SJSA1 (cell line): ENCODE data around the gene CRTC1. TPM values are rescaled to one million over a fixed set of nuclear protein-coding genes. Genes with fewer than 3 reads are reported as not detected.

Experiments used
- DNase-seq, 2 experiments: peaks; one replicate each; pipeline ENCODE4 v3.0.0-alpha.2; 2015 to 2020; ENCODE audit warnings: low spot score in 2 of 2, low read depth in 1 of 2
- H3K27ac ChIP-seq: fragments of 250-450 bp; sonication (Bioruptor Pico); 2 replicates; pipeline ENCODE4 v1.5.1; 2020; ENCODE audit warnings: mild to moderate bottlenecking, moderate library complexity
- H3K27me3 ChIP-seq: fragments of 250-450 bp; sonication (Bioruptor Pico); replicated peaks from 2 replicates; pipeline ENCODE4 v1.5.1; 2020; ENCODE audit warnings: mild to moderate bottlenecking, moderate library complexity
- H3K36me3 ChIP-seq: fragments of 250-450 bp; sonication (Bioruptor Pico); 2 replicates; pipeline ENCODE4 v1.5.1; 2020; ENCODE audit warnings: mild to moderate bottlenecking
- H3K4me1 ChIP-seq: fragments of 250-450 bp; sonication (Bioruptor Pico); replicated peaks from 2 replicates; pipeline ENCODE4 v1.6.1; 2021; ENCODE audit warnings: mild to moderate bottlenecking
- H3K4me3 ChIP-seq: fragments of 250-450 bp; sonication (Bioruptor Pico); 2 replicates; pipeline ENCODE4 v1.5.1; 2020; ENCODE audit warnings: mild to moderate bottlenecking
- H3K9me3 ChIP-seq: fragments of 250-450 bp; sonication (Bioruptor Pico); replicated peaks from 2 replicates; pipeline ENCODE4 v1.5.1; 2020; ENCODE audit warnings: mild to moderate bottlenecking
- total RNA-seq: library from RNA; depleted of rRNA; stranded (reverse); fragments of >200 nt; shearing (Covaris generic); gene quantifications from 2 replicates; pipeline ENCODE4 v1.2.3, GENCODE V29; 2014

Gene CRTC1
- total RNA-seq, 1 experiment from 2014 or later, result 1.3 TPM

DNA sequence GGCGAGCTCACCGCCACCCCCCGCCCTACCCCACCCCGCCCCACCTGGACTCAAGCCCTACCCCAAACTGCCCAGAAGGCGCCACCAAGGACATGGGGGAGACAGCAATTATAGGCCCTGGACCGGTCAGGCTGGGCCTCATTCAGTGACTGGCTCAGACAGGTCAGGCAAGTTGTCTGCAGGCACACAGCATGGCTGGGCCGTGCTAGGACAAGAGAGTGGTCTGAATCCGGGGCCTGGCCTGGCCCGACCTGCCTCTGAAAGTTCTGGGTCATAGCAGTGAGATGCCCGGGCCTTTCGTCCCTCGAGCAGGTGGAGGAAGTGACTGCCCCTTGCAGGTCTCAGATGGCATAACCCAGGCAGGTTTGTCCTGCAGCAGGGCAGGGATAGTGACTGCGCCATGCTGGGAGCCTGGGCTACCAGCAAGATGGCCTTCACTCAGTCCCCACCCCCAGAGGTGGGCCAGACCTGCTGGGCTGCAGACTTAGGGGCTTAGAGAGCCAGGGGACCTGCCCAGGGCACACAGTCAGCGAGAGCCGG, 86.6 kb downstream of the CRTC1 start:
- Histone ChIP-seq H3K36me3 (no peaks in the 10 kb centered on the region), H3K4me1 (no peaks in the 10 kb centered on the region), H3K27me3 (no peaks in the 10 kb centered on the region), H3K9me3 (no peaks in the 10 kb centered on the region), H3K4me3 (no peak overlapping the region), H3K27ac (no peak overlapping the region)
- DNase-seq, result no peak

DNA sequence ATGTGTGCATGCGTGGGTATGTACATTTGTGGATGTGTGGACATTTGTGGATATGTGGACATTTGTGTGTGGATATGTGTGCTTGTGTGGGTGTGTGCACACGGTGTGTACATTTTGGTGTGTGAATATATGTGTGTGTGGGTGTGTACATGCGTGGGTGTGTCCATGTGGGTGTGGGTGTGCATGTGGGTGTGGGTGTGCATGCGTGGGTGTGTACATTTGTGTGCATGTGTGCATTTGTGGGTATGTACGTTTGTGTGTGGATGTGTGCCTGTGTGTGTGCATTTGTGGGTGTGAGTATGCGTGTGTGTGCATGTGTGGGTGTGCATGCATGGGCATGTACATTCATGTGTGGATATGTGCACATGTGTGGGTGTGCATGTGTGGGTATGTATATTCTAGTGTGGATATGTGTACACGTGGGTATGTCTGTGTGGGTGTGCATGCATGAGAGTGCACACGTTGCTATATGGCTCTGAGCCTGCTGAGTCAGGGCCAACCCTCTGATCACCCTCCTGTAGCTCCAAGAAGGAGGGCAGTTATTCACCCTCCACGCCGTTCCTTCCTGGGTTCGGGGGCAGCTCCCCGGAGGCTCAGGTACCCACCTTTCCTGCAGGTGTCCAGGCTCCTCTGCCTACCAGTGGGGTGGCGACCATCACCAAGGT, 87.3 kb downstream of the CRTC1 start:
- H3K9me3 ChIP-seq, result no peaks in the 10 kb centered on the region
- H3K27ac ChIP-seq, result no peak overlapping the region
- no peak overlapping the region for H3K4me3 ChIP-seq

DNA sequence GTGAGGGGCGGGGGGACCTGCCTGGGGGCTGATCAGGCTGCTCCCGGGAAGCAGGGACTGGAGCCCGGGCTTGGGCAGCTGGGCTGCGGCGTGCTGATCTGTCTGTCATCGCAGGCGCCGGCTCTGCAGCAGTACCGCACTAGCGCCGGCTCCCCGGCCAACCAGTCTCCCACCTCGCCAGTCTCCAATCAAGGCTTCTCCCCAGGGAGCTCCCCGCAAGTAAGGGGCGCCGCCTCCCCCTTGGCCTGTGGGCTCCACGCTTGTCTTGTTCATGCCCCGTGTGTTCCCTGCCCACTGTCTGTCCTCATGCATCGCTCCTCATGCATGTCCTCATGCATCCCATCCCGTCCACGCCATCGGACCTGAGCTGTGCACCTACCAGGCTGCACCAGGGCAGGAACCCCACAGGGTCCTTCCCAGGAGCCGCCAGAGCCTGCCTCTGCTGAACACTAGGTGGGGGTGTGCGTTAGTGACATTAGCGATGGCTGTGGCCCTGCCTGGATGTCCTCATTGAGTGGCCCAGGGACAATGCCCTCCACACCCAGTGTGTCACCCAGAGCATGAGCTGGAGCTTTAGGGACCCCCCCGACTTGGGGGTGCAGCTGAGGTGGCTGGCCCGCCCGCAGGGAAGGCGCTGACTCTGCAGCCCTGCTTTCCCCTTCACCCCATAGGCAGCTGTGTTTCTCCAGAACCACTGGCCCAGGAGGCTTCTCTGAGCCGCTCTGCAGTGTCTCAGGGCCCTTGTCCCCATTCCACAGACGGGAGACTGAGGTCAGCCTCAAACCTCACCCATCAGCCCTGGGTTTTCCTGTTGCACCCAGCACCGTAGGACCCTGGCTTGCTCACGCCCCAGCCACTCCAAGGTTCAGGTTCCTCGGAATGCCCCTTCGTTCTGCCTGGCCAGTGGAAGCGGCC, 88.1 kb downstream of the CRTC1 start:
- H3K4me3 ChIP-seq, result no peak overlapping the region
- DNase-seq, result no peak

More for the DNA sequence above, 87.3 kb downstream of the CRTC1 start:
- DNase-seq, result no peak
- Histone ChIP-seq H3K4me1 (peaks cover under 1% of the 10 kb centered on the region; the same call in 1 of the 2 replicates), H3K27me3 (no peaks in the 10 kb centered on the region), H3K36me3 (no peaks in the 10 kb centered on the region)

GRCh38 chr19:18772620-18773587, 89.4 kb downstream of the CRTC1 start:
- H3K4me3 ChIP-seq, result no peak overlapping the region
- H3K27me3 ChIP-seq, result no peaks in the 10 kb centered on the region
- no peak for DNase-seq
- no peak overlapping the region for H3K27ac ChIP-seq
- peaks cover 10% of the 10 kb centered on the region for H3K4me1 ChIP-seq
- no peaks in the 10 kb centered on the region for H3K9me3 ChIP-seq
- H3K36me3 ChIP-seq, result no peaks in the 10 kb centered on the region

More for the DNA sequence above, 88.1 kb downstream of the CRTC1 start:
- H3K36me3 ChIP-seq, result no peaks in the 10 kb centered on the region
- H3K27ac ChIP-seq, result no peak overlapping the region
- no peaks in the 10 kb centered on the region for H3K27me3 ChIP-seq
- no peaks in the 10 kb centered on the region for H3K9me3 ChIP-seq
- H3K4me1 ChIP-seq, result peaks cover 8% of the 10 kb centered on the region

- Histone ChIP-seq H3K27ac (no peak overlapping the region), H3K4me3 (no peak overlapping the region), H3K9me3 (no peaks in the 10 kb centered on the region), H3K4me1 (peaks cover 10% of the 10 kb centered on the region), H3K36me3 (no peaks in the 10 kb centered on the region), H3K27me3 (no peaks in the 10 kb centered on the region)
- DNase-seq, result no peak
These were observed 90.2 kb downstream of the CRTC1 start for GRCh38 chr19:18773682-18774081.

GRCh38 chr19:18774107-18774506, 90.6 kb downstream of the CRTC1 start:
- no peak for DNase-seq
- H3K4me1 ChIP-seq, result peaks cover 10% of the 10 kb centered on the region

GRCh38 chr19:18774782-18775444, 91.4 kb downstream of the CRTC1 start:
- no peak for DNase-seq
- H3K9me3 ChIP-seq, result no peaks in the 10 kb centered on the region
- no peak overlapping the region for H3K4me3 ChIP-seq
- H3K36me3 ChIP-seq, result no peaks in the 10 kb centered on the region
- no peak overlapping the region for H3K27ac ChIP-seq
- H3K27me3 ChIP-seq, result no peaks in the 10 kb centered on the region
- H3K4me1 ChIP-seq, result peaks cover 10% of the 10 kb centered on the region

More at GRCh38 chr19:18774107-18774506, 90.6 kb downstream of the CRTC1 start:
- Histone ChIP-seq H3K27ac (no peak overlapping the region), H3K27me3 (no peaks in the 10 kb centered on the region), H3K36me3 (no peaks in the 10 kb centered on the region), H3K9me3 (no peaks in the 10 kb centered on the region), H3K4me3 (no peak overlapping the region)

GRCh38 chr19:18775586-18776287, 92.3 kb downstream of the CRTC1 start:
- H3K36me3 ChIP-seq, result no peaks in the 10 kb centered on the region
- H3K9me3 ChIP-seq, result no peaks in the 10 kb centered on the region
- no peak for DNase-seq
- H3K27me3 ChIP-seq, result no peaks in the 10 kb centered on the region
- peaks cover 10% of the 10 kb centered on the region for H3K4me1 ChIP-seq
- no peak overlapping the region for H3K27ac ChIP-seq
- no peak overlapping the region for H3K4me3 ChIP-seq

DNA sequence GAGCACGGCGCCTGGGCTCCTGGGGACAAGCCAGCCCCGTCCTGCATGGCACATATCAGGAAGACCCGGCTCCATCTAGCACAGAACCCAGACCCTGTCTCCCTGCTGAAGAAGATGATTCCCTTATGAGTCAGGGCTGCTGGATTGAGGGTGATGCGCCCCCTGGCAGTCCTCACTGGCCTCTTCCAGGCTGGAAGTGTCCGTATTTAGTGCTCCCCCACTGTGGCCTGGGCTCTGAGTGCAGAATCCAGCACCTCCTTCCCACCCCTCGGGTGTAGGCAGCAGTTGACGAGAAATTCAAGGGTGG, 92.8 kb downstream of the CRTC1 start:
- DNase-seq, result peak in 1 of 2 experiments; percentile 14

GRCh38 chr19:18776736-18777135, 93.3 kb downstream of the CRTC1 start:
- no peaks in the 10 kb centered on the region for H3K9me3 ChIP-seq
- no peak overlapping the region for H3K27ac ChIP-seq
- H3K4me1 ChIP-seq, result peaks cover 10% of the 10 kb centered on the region
- H3K4me3 ChIP-seq, result no peak overlapping the region
- no peak for DNase-seq
- H3K36me3 ChIP-seq, result no peaks in the 10 kb centered on the region
- no peaks in the 10 kb centered on the region for H3K27me3 ChIP-seq

More for the DNA sequence above, 92.8 kb downstream of the CRTC1 start:
- H3K36me3 ChIP-seq, result no peaks in the 10 kb centered on the region
- no peak overlapping the region for H3K4me3 ChIP-seq
- H3K27me3 ChIP-seq, result no peaks in the 10 kb centered on the region
- H3K9me3 ChIP-seq, result no peaks in the 10 kb centered on the region
- no peak overlapping the region for H3K27ac ChIP-seq
- H3K4me1 ChIP-seq, result peaks cover 10% of the 10 kb centered on the region

DNA sequence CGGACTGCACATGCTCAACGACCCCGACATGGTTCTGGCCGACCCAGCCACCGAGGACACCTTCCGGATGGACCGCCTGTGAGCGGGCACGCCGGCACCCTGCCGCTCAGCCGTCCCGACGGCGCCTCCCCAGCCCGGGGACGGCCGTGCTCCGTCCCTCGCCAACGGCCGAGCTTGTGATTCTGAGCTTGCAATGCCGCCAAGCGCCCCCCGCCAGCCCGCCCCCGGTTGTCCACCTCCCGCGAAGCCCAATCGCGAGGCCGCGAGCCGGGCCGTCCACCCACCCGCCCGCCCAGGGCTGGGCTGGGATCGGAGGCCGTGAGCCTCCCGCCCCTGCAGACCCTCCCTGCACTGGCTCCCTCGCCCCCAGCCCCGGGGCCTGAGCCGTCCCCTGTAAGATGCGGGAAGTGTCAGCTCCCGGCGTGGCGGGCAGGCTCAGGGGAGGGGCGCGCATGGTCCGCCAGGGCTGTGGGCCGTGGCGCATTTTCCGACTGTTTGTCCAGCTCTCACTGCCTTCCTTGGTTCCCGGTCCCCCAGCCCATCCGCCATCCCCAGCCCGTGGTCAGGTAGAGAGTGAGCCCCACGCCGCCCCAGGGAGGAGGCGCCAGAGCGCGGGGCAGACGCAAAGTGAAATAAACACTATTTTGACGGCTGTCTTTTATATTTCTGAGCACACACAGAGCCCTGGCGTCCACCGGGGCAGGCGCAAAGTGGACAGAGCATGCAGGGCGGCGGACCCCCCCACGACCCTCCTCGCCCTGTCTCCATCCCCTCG, 94.0 kb downstream of the CRTC1 start:
- Histone ChIP-seq H3K27ac (no peak overlapping the region), H3K4me1 (peaks cover 10% of the 10 kb centered on the region), H3K36me3 (no peaks in the 10 kb centered on the region), H3K27me3 (no peaks in the 10 kb centered on the region), H3K4me3 (no peak overlapping the region), H3K9me3 (no peaks in the 10 kb centered on the region)
- no peak for DNase-seq

DNA sequence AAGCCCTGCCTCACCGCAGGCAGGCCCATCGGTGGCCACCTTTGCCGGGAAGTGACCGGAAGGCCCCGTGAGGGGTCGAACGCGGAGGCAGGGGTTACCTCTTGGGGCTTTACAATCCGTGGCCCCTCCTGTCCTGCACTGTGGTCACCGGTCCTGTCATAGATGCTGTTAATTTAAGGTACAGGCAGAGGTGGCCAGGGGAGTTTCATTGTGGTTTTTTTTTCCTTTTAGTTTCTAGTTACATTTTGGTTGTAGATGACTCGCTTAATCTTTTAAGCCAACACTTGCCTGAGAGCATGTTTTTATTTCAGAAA, 94.6 kb downstream of the CRTC1 start:
- no peak for DNase-seq
- peaks cover 10% of the 10 kb centered on the region for H3K4me1 ChIP-seq
- H3K27me3 ChIP-seq, result no peaks in the 10 kb centered on the region
- H3K36me3 ChIP-seq, result no peaks in the 10 kb centered on the region
- H3K9me3 ChIP-seq, result no peaks in the 10 kb centered on the region
- H3K27ac ChIP-seq, result no peak overlapping the region
- H3K4me3 ChIP-seq, result no peak overlapping the region
